Activated CD4-positive, alpha-beta T cell treated with anti-CD3 and anti-CD28 coated beads, Interleukin-2, amount 50 U/mL, for 16 hours (primary cell): Measurements from ENCODE around the gene CD58.

ENCODE experiments used
- DNase-seq: peaks from one replicate; pipeline ENCODE4 v3.0.0-alpha.2; 2020

Gene CD58

GRCh38 chr1:116490588-116490987, 80.2 kb downstream of the CD58 start:
- DNase-seq: no peak

- DNase-seq: peak; percentile 60
Observed at GRCh38 chr1:116489231-116489697, 81.6 kb downstream of the CD58 start.

GRCh38 chr1:116488071-116488470, 82.8 kb downstream of the CD58 start:
- DNase-seq: no peak

- DNase-seq: no peak
Observed at GRCh38 chr1:116487583-116487982, 83.2 kb downstream of the CD58 start.

GRCh38 chr1:116487031-116487430, 83.8 kb downstream of the CD58 start:
- no peak for DNase-seq

- DNase-seq: no peak
Observed at GRCh38 chr1:116486424-116486823, 84.4 kb downstream of the CD58 start.

- no peak for DNase-seq
Observed at GRCh38 chr1:116485976-116486375, 84.8 kb downstream of the CD58 start.

- DNase-seq: peak; percentile 85
Observed at GRCh38 chr1:116485071-116485735, 85.6 kb downstream of the CD58 start.

GRCh38 chr1:116483481-116484309, 87.1 kb downstream of the CD58 start:
- no peak for DNase-seq

- DNase-seq: no peak
Observed at GRCh38 chr1:116482490-116482889, 88.3 kb downstream of the CD58 start.

- no peak for DNase-seq
Observed at GRCh38 chr1:116481934-116482333, 88.9 kb downstream of the CD58 start.

GRCh38 chr1:116478621-116479020, 92.2 kb downstream of the CD58 start:
- DNase-seq: no peak

GRCh38 chr1:116477429-116477828, 93.4 kb downstream of the CD58 start:
- no peak for DNase-seq

- DNase-seq: no peak
Observed at GRCh38 chr1:116476321-116476720, 94.5 kb downstream of the CD58 start.

GRCh38 chr1:116475850-116476218, 95.0 kb downstream of the CD58 start:
- DNase-seq: no peak

GRCh38 chr1:116474921-116475849, 95.6 kb downstream of the CD58 start:
- no peak for DNase-seq

- no peak for DNase-seq
Observed at GRCh38 chr1:116472431-116472961, 98.3 kb downstream of the CD58 start.

GRCh38 chr1:116471241-116471640, 99.6 kb downstream of the CD58 start:
- no peak for DNase-seq

GRCh38 chr1:116470671-116471070, 100.2 kb downstream of the CD58 start:
- DNase-seq: no peak

GRCh38 chr1:116466810-116467557, 103.8 kb downstream of the CD58 start:
- DNase-seq: no peak

- no peak for DNase-seq
Observed at GRCh38 chr1:116465845-116466685, 104.8 kb downstream of the CD58 start.
